Thyroid gland (tissue), 4 donors: ENCODE data around the gene SMOC1. TPM values are rescaled to one million over a fixed set of nuclear protein-coding genes. Genes with fewer than 3 reads are reported as not detected.

ENCODE experiments used
- DNase-seq, 2 donors: peaks; one replicate each; pipeline ENCODE4 v3.0.0-alpha.2; 2019
- H3K27ac ChIP-seq, 3 donors: fragments of 200-600 bp; sonication (generic); 1 replicate in 2 of 3; 2 replicates in 1 of 3; pipeline ENCODE4 v1.5.1; 2016 to 2019; ENCODE audit warnings: mild to moderate bottlenecking in 1 of 3, moderate library complexity in 1 of 3
- H3K27me3 ChIP-seq: fragments of 200-600 bp; sonication (generic); one replicate; pipeline ENCODE4 v1.5.1; 2019
- H3K36me3 ChIP-seq, 2 donors: fragments of 200-600 bp; sonication (generic); one replicate each; pipeline ENCODE4 v1.5.1; 2016 to 2019
- H3K4me1 ChIP-seq, 2 donors: fragments of 200-600 bp; sonication (generic); one replicate each; pipeline ENCODE4 v1.5.1; 2017 to 2019
- H3K4me3 ChIP-seq, 3 donors: fragments of 200-600 bp; sonication (generic); replicated peaks in 1 of 3; 1 replicate in 2 of 3; 2 replicates in 1 of 3; pipeline ENCODE4 v1.5.1; 2016; ENCODE audit warnings: mild to moderate bottlenecking in 1 of 3
- H3K9me3 ChIP-seq: fragments of 200-600 bp; sonication (generic); one replicate; pipeline ENCODE4 v1.5.1; 2017
- POLR2A ChIP-seq, 2 donors: fragments of 450-650 bp; IDR thresholded peaks; one replicate each; pipeline ENCODE4 v1.6.1; 2017; ENCODE audit warnings: antibody characterized with exemption in 2 of 2, mild to moderate bottlenecking in 2 of 2, moderate library complexity in 1 of 2
- WGBS, 2 donors: methylation state at CpG; one replicate each; pipeline ENCODE4 v1.1.5; 2017; 5-methylcytosine and 5-hydroxymethylcytosine counted together
- intact Hi-C: fragments of 100-400 bp; cut with DNase I; formaldehyde crosslinking; loops from one replicate; pipeline ENCODE4 v1.15.1; 2023
- total RNA-seq, 4 donors: library from RNA; depleted of rRNA; stranded (reverse); fragments of >200 nt; gene quantifications; one replicate each; pipeline ENCODE4 v1.2.3, GENCODE V29; 2016
- TF ChIP-seq, protein P1 (sequence below), 6 experiments: fragments of 200-600 bp in 3 of 6; fragments of 450-650 bp in 3 of 6; sonication (generic) in 3 of 6; IDR thresholded peaks; one replicate each; pipeline ENCODE4 v1.5.1; 2016 to 2019; ENCODE audit warnings: antibody characterized with exemption in 6 of 6, mild to moderate bottlenecking in 2 of 6, inconsistent platforms in 1 of 6, moderate library complexity in 1 of 6

SMOC1 gene
- total RNA-seq, 4 donors from 2014 or later = 3.4 to 7.3 (median 3.7) TPM

DNA sequence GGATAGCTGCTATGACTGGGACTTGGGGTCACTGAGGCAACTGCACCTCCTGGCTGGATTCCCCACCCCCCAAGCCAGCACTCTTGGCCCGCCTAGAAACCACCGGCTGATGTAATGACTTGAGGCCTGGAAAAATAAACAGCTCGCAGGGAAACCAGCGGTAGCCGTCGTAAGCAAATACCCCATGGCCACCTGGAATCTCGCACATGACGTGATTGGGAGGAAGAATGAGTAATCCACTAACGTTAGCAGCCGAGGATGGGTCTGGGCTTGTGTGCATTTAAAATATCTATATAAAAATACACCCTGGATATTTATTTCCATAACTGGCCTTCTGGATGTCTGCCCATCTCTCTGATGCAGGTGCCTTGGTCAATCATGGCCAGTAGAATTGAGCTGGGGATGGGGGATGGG lies 120.1 kb downstream of the SMOC1 start:
- TF ChIP-seq, protein P1, sequence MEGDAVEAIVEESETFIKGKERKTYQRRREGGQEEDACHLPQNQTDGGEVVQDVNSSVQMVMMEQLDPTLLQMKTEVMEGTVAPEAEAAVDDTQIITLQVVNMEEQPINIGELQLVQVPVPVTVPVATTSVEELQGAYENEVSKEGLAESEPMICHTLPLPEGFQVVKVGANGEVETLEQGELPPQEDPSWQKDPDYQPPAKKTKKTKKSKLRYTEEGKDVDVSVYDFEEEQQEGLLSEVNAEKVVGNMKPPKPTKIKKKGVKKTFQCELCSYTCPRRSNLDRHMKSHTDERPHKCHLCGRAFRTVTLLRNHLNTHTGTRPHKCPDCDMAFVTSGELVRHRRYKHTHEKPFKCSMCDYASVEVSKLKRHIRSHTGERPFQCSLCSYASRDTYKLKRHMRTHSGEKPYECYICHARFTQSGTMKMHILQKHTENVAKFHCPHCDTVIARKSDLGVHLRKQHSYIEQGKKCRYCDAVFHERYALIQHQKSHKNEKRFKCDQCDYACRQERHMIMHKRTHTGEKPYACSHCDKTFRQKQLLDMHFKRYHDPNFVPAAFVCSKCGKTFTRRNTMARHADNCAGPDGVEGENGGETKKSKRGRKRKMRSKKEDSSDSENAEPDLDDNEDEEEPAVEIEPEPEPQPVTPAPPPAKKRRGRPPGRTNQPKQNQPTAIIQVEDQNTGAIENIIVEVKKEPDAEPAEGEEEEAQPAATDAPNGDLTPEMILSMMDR (IDR thresholded peaks at IDR 0.05) = no peak
- TF ChIP-seq POLR2A (IDR thresholded peaks at IDR 0.05) = no peak
- no peaks in the 10 kb centered on the region for H3K9me3 ChIP-seq
- peaks cover 9 to 17% of the 10 kb centered on the region in 2 donors for H3K4me1 ChIP-seq
- 77 to 82% methylated on average over 10 of the region's 10 CpGs for WGBS, 2 donors
- no peaks in the 10 kb centered on the region for H3K36me3 ChIP-seq
- no peak overlapping the region for H3K4me3 ChIP-seq
- no peaks in the 10 kb centered on the region for H3K27me3 ChIP-seq
- intact Hi-C loops = no loop called here
- DNase-seq = no peak
- no peak overlapping the region for H3K27ac ChIP-seq

DNA sequence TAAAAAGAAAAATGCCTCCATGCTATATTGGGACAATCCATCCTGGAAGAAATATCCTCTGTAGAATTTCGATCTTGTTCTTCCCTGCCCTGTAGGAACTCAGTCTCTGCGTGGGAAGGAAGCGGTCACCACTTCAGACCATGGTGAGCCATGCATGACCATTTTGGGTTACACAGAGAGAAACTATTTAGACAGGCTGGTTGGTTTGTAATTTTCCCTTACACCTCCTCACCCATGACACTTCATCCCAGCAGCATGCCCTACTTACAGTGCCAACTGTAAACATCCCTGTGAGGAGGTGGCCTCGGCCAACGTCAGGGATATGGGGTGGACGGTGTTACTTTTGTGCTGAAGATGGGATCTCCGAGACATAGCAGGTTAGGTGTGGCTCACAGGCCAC lies 121.4 kb downstream of the SMOC1 start:
- intact Hi-C loops = no loop called here

DNA sequence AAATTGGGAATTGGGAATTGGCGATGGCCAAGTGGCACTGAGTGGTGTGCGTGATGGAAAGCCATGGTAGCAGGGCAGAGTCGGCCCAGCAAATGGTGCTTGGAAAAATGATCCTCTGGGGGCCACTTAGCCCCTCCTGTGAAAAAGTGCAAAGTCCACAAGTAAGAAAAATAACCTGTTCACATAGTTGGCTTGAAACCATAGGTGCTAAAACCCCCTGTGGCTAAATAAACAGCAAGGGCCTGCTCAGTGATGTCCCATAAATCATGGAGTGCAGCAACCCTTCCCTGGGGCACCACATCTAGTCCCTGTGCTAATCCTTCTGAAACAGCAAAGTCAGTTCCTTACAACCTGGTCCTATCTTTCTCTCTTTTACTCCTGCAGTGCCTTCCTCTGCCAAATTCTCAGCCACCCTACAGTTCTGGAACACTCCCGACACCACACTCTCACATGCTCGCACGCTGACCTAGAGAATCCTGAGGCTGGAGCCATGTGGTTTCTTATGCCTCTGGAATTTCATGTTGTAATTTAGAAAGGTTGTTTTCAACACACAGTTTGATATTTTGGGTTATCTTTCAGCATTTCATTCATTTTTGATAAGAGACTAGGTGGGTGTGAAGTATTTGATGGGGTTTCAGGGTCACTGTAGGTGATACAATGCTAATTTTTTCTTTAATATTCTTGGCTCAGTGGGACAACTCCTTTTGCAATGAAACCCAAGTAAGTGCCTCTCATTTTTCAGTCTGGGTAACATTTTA lies 123.6 kb downstream of the SMOC1 start:
- H3K36me3 ChIP-seq = no peaks in the 10 kb centered on the region
- H3K4me1 ChIP-seq = peaks cover 9 to 17% of the 10 kb centered on the region in 2 donors
- no peak overlapping the region for H3K27ac ChIP-seq
- DNase-seq = no peak
- no peaks in the 10 kb centered on the region for H3K9me3 ChIP-seq
- no peaks in the 10 kb centered on the region for H3K27me3 ChIP-seq
- 79 to 80% methylated on average over 6 of the region's 6 CpGs for WGBS, 2 donors
- no peak for TF ChIP-seq POLR2A (IDR thresholded peaks at IDR 0.05)
- TF ChIP-seq, protein P1 (IDR thresholded peaks at IDR 0.05) = no peak
- no peak overlapping the region for H3K4me3 ChIP-seq
- intact Hi-C loops = no loop called here

More for the DNA sequence above, 121.4 kb downstream of the SMOC1 start:
- Histone ChIP-seq H3K27me3 (no peaks in the 10 kb centered on the region), H3K36me3 (no peaks in the 10 kb centered on the region), H3K4me1 (peaks cover 9 to 17% of the 10 kb centered on the region in 2 donors), H3K9me3 (no peaks in the 10 kb centered on the region), H3K27ac (peak overlapping the region in 1 of 3 donors; percentile 17), H3K4me3 (no peak overlapping the region)
- TF ChIP-seq POLR2A (IDR thresholded peaks at IDR 0.05) = no peak
- TF ChIP-seq, protein P1 (IDR thresholded peaks at IDR 0.05) = no peak
- DNase-seq = peak; percentile 66 to 67
- 51 to 54% methylated on average over 7 of the region's 7 CpGs for WGBS, 2 donors

DNA sequence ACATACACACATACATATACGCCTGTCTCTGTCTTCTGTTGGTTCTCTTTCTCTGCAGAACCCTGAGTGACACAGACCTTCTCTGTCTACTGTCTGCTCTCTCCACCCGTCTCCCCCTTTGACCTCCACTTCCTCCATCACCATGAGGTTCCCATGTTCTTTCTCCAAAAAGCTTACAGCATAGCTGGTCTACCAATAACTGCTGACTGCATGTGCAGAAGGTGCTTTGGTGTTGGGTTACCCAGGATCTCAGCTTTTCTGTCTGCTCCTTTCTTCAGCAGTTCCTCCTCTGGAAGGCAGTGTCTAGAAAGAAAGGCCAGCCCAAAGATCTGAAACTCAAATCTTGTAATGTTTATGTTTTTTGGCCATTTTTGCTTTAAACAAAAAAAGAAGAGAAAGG lies 125.6 kb downstream of the SMOC1 start:
- intact Hi-C loops = no loop called here
- Histone ChIP-seq H3K4me3 (no peak overlapping the region), H3K4me1 (peaks cover 4 to 13% of the 10 kb centered on the region in 2 donors), H3K27me3 (no peaks in the 10 kb centered on the region), H3K9me3 (no peaks in the 10 kb centered on the region), H3K36me3 (no peaks in the 10 kb centered on the region), H3K27ac (no peak overlapping the region)
- no peak for DNase-seq
- TF ChIP-seq, protein P1 (IDR thresholded peaks at IDR 0.05) = no peak
- TF ChIP-seq POLR2A (IDR thresholded peaks at IDR 0.05) = no peak
- WGBS, 2 donors = 80 to 89% methylated on average over 2 of the region's 2 CpGs

DNA sequence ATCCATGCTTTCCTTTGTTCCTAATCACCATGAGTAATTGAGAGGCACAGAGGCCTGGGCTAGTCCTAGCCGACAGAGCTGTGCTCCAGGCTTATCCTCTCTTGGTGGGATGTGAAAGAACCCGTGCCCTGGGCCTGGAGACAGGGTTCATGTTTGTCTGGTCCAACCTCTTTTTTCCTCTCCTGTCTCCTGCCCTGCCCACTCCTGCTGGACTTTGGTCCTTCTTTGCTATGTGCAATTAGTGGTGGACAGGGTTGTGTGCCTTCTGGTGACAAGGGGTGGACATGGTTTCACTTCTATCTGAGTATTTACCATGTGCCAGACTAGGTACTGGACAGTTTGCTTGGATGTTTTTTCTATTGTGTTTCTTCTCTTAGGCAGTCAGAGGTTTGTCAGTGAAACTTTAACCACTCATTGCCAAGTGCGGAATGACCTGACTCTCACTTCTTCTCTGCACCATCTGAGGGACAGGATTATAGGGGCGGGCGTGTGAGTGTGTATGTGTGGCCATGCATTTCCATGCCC lies 126.1 kb downstream of the SMOC1 start:
- Histone ChIP-seq H3K27ac (no peak overlapping the region), H3K9me3 (no peaks in the 10 kb centered on the region), H3K36me3 (no peaks in the 10 kb centered on the region), H3K27me3 (no peaks in the 10 kb centered on the region), H3K4me1 (peaks cover 4 to 12% of the 10 kb centered on the region in 2 donors), H3K4me3 (no peak overlapping the region)
- intact Hi-C loops = no loop called here
- no peak for TF ChIP-seq POLR2A (IDR thresholded peaks at IDR 0.05)
- TF ChIP-seq, protein P1 (IDR thresholded peaks at IDR 0.05) = no peak
- 77 to 90% methylated on average over 5 of the region's 5 CpGs for WGBS, 2 donors
- DNase-seq = no peak
